Kidney glomerular epithelial cell (primary cell): Measurements from ENCODE around the gene SMIM5.
"Not testable (repeated sequence)": the region's sequence is repeated elsewhere in the genome, so short reads cannot be mapped to it uniquely, and the experiment has no call there.

ENCODE experiments used
- DNase-seq: peaks from one replicate; lab custom pipeline; 2025; lab: John Stamatoyannopoulos, UW

Gene SMIM5

DNA sequence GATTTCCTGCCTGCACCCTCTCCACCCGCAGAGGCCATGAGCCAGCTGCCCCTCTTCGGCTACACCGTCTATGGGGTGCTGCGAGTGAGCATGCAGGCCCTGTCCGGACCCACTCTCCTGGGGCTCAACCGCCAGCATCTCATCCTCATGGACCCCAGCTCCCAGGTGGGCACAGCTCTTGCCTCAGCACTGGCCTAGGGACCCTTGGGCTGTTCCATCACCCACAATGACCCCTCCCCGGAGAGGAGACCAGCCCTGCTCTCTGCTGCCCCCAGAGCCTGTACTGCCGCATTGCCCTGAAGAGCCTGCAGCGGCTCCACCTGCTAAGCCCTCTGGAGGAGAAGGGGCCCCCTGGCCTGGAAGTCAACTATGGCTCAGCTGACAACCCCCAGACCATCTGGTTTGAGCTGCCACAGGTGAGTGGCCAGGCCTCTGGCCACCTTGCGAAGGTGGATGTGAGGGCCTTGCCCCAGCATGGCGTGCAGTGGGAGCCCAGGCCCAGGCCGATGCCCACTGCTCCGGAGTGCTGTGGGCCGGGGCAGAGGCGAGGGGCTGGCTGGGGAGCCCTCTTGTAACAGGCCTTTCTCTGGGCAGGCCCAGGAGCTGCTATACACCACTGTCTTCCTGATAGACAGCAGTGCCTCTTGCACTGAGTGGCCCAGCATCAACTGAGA lies 7.3 kb upstream of the SMIM5 start:
- DNase-seq = no peak

- DNase-seq = no peak
Observed at GRCh38 chr17:75626496-75627038, 6.7 kb upstream of the SMIM5 start.

- no peak for DNase-seq
Observed at GRCh38 chr17:75627094-75627493, 6.1 kb upstream of the SMIM5 start.

DNA sequence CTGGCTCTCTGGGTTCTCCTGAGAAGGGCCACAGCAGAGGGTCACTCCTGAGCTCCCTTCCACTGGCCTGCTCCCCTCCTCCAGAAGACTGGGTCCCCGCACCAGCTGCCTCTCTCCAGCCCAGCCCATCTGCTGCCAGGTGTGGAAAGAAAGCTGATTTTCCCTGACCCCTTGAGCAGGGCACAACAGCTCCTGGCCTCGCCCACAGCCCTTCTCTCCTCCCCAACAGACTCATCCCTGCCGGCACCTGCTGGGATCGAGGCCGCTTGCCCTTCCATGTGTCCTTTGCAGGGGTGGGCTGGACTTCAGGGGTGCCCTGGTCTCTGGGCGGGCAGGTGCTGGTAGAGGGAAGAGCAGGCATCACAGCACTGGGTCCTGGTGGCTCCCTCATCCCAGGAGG lies 4.8 kb upstream of the SMIM5 start:
- DNase-seq = no peak

DNA sequence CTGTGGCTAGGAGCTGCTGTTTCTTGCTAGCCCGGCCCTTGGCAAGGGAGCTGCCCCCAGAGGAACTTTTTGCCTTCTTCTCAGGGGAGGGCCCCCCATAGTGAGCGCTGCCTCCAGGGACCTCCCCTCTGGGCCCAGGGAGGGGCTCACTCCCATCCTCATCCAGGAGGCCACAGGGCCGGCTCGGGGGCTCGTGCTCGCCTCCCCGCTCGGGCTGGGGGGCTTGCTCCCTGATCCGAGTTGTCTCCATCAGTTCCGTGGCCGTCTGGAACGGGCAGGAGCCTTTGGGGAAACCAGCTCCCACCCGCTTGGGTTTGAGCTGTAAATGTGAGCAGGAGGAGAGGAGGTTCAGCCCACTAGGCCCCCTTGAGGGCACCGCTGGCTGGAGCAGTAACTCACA lies 4.1 kb upstream of the SMIM5 start:
- DNase-seq = no peak

DNA sequence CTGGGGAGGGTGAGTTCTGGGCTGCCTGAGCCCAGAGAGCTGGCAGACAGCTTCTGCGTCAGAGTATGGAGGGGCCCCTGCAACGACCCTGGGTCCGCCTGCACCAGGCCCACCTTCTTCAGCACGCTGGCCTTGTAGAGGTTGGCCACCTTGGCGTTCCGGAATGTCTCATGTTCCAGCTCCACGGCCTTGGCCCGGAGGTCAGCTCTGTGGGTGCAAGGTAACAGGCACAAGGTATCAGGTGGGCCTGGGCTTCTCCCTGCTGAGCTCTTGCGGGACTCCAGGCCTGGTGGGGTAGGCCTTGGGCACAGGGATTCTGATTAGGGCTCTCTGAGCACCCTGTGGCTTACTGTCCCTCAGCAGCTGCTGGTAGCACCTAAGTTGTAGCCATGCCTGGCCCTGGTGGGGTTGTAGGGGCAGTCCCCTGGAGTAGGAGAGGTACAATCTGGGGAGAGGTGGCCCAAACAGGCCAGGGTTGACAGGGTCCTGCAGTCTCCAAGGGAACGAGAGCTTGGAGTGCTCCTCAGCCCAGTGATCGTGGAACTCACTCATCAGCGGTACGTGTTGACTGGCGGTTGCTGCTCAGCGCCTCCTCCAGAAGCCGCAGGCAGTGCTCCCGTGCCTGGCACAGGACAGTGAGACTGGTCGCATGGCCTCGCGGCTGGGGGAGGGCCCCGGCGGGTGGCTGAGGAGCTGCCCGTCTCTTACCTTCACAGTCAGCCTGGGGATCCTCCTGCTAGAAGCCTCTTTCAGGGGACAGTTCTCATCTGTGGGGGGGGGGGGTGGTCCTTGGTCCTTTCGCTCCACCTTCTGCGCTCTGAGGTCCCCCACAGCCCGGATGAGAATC lies 2.9 kb upstream of the SMIM5 start:
- no peak for DNase-seq

- no peak for DNase-seq
Observed at GRCh38 chr17:75631353-75631752, 1.9 kb upstream of the SMIM5 start.

DNA sequence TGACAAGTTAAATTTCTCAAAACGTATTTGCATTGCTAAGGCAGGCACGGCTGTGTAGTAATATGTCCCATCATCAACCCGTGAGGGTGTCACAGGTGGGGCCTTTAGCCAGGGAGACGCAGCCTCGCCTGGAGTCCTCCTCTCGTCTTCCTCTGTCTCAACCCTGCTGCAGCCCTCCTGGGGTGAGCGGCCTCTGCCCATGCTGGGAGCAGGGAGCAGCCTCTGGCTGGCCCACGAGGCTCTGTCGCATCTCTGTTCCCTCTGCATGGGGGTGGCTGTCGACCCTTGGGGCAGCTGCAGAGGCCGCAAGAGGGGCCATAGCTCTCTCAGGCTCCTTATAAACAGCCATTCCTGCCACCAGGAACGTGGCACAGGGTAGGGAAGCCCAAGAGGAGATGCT lies 806 bp upstream of the SMIM5 start:
- DNase-seq = no peak

DNA sequence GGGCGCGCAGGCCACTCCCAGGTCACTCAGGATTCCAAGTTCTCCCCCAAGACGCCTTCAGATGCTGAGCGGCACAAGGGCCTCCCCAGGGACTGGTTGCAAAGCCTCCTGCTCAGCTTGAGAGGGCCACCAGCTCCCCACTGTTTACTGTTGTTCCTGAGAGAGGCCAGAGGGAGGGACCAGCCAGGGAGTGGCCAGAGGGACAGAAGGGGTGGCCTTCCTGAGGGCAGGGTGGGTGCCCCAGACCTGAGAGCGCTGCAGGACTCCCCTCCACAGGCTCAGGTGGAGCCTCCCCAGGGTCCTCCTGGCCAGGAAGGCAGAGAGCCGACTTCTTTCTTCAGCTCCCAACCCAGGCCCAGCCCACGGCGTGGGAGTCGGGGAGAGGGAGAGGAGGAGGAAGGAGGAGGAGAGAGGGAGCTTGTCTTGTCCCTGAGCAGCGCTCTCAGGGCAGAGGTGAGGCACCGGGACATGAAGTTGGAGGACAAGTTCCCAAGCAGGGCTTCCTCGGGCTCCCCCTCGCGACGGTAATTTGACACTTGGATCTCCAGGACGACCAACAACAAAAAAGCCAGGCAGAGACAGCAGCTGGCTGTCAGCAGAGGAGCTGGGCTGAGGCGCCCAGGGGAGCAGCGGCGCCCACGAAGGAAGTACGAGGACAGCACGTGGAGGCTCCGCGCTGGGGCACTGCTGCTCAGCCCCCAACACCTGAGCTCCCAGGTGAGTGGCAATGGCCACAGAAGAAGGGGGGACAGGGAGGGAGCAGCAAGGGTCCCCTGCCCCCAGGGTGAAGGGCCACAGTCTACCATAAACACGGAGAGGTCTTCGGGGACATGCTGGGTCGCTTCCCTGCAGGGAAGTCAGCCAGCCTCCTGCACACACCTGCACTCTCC lies 497 bp downstream of the SMIM5 start:
- peak; percentile 89 for DNase-seq

DNA sequence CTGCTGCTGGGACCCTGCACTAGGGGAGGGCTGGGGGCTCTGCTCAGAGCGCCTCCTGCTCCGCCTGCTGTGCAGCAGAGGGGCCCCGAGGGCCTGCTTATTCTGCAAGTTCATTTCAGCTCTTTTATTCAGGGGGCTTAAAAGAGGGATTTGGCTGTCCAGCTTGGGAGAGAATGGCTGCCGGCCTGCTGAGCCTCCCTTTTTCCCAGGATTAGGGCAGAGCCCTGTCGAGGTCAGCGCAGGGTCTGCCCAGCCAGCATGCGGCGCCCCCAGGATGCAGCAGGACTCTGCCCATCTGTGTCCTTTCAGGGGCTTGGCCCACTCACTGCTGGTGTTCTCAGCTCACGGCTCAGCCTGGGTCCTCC lies 1.1 kb downstream of the SMIM5 start:
- DNase-seq = no peak

DNA sequence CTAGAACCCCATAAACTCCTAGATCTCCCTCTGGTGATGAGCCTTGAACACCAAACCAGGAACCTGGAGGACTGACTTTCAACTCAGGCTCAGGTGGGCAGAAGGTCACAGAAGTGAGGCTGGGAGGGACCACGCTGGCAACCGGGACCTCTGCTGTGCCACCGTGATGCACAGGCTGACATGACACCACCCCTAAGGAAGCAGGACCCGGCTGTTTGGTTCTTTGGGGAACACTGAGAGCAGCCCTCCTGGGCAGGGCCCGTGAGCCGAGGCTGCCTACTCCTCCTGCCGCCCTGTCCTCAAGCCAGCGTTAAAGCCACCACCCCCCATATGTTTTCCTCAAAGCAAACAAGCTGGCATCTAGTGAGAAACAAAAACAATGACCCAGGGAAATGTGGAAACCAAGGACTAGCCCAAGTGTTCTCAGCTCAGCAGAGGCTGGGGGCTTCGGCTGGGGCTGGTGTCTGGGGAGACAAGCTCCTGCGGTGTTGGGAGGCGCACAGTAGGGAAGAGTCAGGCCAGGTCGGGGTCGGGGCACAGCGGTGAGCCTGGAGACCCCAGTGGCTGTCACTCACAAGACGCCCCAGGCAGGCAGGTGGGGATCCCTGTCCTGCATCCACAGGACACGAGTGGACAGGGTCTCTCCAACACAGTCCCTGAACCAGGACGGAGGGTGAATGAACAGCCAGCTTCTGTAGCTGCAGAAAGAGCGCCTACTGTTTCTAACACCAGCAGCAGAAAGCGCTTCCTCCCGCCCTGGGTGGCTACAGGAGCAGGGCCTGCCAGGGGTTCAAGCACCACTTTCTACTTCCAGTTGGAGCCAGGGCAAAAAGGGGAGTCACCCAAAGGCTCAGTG lies 1.7 kb downstream of the SMIM5 start:
- DNase-seq = no peak

DNA sequence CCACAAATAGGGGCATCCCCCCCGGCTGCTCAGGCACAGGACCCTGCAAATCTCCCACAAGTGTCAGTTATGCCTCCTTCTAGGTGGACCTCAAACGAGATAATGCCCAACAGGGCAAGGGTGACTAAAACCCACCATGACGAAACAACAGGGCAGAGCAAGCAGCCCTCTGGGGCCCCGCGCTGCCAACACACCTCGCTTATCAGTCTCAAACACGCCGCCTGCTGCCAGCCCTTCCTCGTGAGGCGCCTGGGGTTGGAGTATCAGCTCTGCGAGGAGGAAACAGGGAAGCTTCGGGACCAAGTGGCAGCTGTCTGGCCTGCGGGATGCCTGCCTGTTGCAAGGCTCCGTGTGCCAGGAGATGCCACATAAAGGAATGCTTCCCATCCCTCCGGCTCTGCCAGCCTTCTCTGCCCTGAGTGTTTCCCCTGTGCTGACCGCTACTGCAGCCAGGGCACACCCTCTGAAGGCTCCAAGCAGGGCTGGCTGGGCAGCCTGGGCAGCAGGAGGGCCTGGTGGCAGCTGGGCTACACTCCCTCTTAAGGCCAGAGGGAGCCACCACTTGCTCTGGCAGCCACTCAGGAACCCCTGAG lies 2.5 kb downstream of the SMIM5 start:
- DNase-seq = no peak

DNA sequence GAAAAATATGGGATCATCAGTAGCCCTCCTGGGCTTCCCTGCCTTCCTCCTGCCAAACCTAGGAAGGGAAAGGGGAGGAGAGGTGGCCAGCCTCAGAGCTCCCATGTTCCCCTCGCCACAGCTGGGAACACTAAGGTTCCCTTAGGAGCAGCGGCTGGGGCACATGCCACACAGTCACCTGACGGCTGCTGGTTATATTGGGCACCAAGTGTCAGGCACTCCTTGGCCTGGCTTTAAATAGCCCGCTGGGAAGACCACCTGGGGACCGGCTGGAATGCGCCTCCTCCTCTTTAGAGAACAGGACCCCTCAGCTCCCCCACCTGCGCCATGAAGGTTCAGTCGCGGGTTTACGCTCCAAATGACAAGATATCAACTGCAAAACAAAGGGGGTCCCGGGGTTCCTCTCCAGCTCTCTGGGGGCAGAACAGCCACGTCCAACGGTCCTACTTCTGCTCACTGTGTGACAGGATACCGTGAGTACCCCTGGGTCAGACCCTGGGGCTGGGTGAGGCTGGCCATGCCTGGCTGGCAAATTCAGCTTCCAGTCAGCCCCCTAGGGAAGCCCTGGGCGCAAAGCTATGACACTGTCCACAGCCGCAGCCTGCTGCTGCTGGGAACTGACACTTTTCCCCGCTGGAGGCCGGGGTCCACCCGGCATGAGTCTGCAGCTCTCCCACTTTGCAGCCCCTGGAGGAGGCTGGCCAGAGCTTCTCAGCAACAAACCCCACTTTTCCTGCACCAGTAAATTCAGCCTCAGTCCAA lies 3.3 kb downstream of the SMIM5 start:
- DNase-seq = no peak

- no peak for DNase-seq
Observed at GRCh38 chr17:75637143-75637538, 3.9 kb downstream of the SMIM5 start.

- DNase-seq = no peak
Observed at GRCh38 chr17:75637551-75637950, 4.3 kb downstream of the SMIM5 start.

GRCh38 chr17:75638039-75638438 lies 4.8 kb downstream of the SMIM5 start:
- not testable (repeated sequence) for DNase-seq

- no peak for DNase-seq
Observed at GRCh38 chr17:75638893-75639292, 5.7 kb downstream of the SMIM5 start.

GRCh38 chr17:75639327-75639726 lies 6.1 kb downstream of the SMIM5 start:
- DNase-seq = no peak

- DNase-seq = no peak
Observed at GRCh38 chr17:75639771-75640555, 6.7 kb downstream of the SMIM5 start.
